HG02763 (cell line): ENCODE data around the gene CCL2.

ENCODE experiments used
- ATAC-seq: cut with Tn5 transposase; IDR thresholded peaks from one replicate; pipeline ENCODE4 v1.9.1; 2021; ENCODE audit warnings: mild to moderate bottlenecking, moderate library complexity; ENCODE audit not compliant: unreplicated experiment

CCL2 gene

GRCh38 chr17:34261568-34262337 is 6.7 kb downstream of the CCL2 start:
- ATAC-seq: no peak

- no peak for ATAC-seq
Measured at GRCh38 chr17:34265711-34266110, 10.6 kb downstream of the CCL2 start.

GRCh38 chr17:34269969-34270368 is 14.9 kb downstream of the CCL2 start, which contains the start of gene CCL7:
Gene CCL7 (plus strand): TSS chr17:34270221. CDS start chr17:34270291, 70 bp downstream.
- ATAC-seq: no peak

GRCh38 chr17:34275881-34276280 is 20.8 kb downstream of the CCL2 start:
- ATAC-seq: no peak

GRCh38 chr17:34276826-34277225 is 21.7 kb downstream of the CCL2 start:
- ATAC-seq: no peak

GRCh38 chr17:34283571-34283970 is 28.5 kb downstream of the CCL2 start:
- no peak for ATAC-seq

- no peak for ATAC-seq
Measured at GRCh38 chr17:34285286-34285792, 30.3 kb downstream of the CCL2 start, which contains the start of gene CCL11. Gene CCL11 (plus strand): TSS chr17:34285742. CDS start chr17:34285809, 67 bp downstream.

- ATAC-seq: no peak
Measured at GRCh38 chr17:34287875-34288274, 32.8 kb downstream of the CCL2 start.

- ATAC-seq: no peak
Measured at GRCh38 chr17:34290586-34290985, 35.5 kb downstream of the CCL2 start.

GRCh38 chr17:34291721-34292348 is 36.8 kb downstream of the CCL2 start:
- ATAC-seq: no peak

- ATAC-seq: no peak
Measured at GRCh38 chr17:34299027-34299426, 43.9 kb downstream of the CCL2 start.

- no peak for ATAC-seq
Measured at GRCh38 chr17:34299956-34300577, 45.0 kb downstream of the CCL2 start.

GRCh38 chr17:34300652-34301370 is 45.7 kb downstream of the CCL2 start:
- no peak for ATAC-seq

- ATAC-seq: no peak
Measured at GRCh38 chr17:34301986-34302385, 46.9 kb downstream of the CCL2 start.

- ATAC-seq: no peak
Measured at GRCh38 chr17:34302636-34303035, 47.6 kb downstream of the CCL2 start.

- ATAC-seq: no peak
Measured at GRCh38 chr17:34303606-34304005, 48.5 kb downstream of the CCL2 start.

GRCh38 chr17:34305061-34305460 is 50.0 kb downstream of the CCL2 start:
- no peak for ATAC-seq

- no peak for ATAC-seq
Measured at GRCh38 chr17:34305606-34306005, 50.5 kb downstream of the CCL2 start.

GRCh38 chr17:34306466-34306865 is 51.4 kb downstream of the CCL2 start:
- ATAC-seq: no peak
